NK-92 treated with Interleukin-12 subunit alpha and Interleukin-12 subunit beta, amount 100 ng/mL, for 24 hours (cell line): ENCODE data around the gene GMPR2.
"Not testable (repeated sequence)": the region's sequence is repeated elsewhere in the genome, so short reads cannot be mapped to it uniquely, and the experiment has no call there.

Source experiments
- DNase-seq: peaks from one replicate; lab custom pipeline; 2025; lab: John Stamatoyannopoulos, UW

Gene GMPR2

DNA sequence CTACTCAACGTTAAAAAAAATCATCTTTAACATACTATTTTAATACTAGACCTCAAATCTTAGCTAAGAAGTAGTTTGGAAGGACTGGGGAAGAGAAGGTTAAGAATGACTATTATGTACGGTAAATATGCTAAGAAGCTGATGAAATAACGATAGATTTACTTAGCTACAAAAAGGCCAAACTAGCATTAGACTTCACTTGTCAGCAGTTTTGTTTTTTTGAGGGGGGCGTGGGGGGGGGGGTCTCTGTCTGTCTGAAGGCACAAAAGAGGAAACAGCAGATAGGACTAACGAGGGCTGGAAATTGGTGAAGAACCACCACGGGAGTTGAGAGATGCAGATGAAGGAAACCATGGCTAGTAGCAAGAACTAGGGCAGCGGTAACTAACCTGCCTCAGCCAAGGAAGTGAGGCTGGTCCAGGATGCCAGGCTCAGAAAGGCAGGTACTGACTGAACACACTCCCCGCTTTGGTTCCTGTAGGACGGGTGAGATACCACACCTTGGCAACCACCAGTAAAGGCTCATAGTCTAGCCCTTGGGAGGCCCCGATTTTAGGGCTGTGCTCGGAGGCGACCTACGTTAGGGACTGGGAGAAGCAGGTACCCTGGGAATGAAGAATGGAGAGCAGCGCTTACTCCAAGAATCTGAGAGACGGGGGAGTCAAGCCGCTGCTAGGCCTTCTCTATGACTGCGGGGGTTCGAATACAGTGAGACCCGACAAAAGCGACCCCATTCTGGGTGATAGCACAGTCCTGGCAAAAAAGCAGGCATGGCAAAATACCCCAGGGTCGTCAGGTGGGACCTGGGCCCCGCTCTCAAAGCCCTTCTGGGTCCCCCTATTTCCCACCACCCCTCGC is 1.2 kb upstream of the GMPR2 start:
- DNase-seq = no peak

DNA sequence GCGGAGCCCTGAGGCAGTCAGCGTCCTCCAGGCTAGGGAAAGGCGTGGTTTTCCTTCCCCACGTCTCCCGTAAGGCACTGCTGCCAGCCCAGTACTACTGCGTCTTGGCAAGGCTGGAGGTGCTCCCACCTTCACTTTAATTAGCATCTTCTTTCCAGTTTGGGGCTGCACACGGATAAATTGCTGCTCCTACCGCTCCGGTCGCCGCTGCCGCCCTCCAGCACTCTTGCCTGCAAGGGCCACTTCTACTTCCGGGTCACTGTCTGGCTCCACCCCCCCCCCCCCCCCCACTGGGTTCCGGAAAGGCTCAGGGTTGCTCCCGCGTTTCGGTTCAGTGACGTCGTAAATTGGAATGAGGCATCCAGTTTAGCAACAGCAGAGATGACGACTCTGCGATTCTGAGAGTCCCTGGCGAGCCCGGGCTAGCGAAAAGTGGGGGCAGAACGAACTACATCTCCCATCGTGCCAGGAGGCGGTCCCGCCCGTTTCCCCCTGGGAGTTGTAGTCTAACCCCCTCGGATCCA is 546 bp upstream of the GMPR2 start, which contains the start of gene NEDD8:
Gene NEDD8, minus strand, starts transcription at position 247 of the 524 bp plus-strand sequence. Its CDS starts 100 bp downstream, at position 147.
- peak; percentile 82 for DNase-seq

DNA sequence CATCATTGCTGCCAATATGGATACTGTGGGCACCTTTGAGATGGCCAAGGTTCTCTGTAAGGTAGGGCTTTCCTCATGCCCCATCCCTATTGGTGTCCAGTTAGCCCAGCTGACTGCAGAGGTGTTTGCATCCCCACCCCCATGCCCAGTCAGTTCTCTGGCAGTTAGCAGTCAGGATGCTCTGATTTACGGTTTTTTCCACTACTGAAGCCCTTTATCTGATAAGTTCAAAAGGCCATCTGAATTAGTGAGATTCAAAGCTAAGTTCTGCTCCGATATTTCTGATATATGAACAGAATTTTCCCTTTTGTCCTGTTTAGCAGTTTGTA is 773 bp downstream of the GMPR2 start:
- DNase-seq = no peak

DNA sequence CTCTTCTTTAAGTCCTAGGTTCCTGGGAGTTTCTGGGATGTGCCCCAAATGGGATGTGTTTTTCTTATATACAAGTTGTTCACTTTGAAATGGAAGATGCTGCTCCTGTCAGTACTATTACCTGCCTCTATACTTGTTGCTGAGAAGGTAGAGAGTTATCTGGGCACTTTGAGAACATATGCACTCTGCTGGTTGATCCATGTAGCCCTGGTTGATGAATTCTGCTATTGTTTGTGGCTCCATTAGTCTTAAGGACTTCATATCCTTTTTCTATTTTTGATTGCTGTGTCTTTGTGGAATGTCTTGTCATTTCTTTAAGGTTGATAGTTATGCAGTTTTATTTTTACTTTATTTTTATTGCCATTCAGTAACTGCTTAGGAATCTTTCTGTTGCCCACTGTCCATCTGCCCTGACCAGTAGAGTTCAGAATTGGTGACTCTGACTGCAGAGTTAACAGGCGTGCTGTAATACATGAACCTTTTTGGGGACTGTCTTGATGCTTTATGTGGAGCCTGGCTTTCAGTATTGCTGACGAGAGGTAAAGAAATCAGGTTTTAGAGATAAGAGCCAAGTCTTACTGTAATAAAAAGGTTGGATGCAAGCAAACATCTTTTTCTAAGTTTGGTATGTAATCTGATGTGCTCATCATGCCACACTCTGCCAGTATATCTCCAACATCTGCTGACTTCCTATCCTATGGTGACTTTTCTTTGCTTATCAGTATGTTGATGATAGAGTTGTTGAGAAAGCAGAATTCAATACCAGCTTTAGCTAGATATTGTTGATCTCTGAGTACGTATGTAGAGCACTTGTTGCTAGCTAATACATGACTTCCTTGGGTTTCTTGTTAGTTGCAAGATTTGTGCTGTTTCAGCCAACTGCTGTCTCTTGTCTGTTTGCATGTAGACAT is 1.6 kb downstream of the GMPR2 start:
- DNase-seq = no peak

DNA sequence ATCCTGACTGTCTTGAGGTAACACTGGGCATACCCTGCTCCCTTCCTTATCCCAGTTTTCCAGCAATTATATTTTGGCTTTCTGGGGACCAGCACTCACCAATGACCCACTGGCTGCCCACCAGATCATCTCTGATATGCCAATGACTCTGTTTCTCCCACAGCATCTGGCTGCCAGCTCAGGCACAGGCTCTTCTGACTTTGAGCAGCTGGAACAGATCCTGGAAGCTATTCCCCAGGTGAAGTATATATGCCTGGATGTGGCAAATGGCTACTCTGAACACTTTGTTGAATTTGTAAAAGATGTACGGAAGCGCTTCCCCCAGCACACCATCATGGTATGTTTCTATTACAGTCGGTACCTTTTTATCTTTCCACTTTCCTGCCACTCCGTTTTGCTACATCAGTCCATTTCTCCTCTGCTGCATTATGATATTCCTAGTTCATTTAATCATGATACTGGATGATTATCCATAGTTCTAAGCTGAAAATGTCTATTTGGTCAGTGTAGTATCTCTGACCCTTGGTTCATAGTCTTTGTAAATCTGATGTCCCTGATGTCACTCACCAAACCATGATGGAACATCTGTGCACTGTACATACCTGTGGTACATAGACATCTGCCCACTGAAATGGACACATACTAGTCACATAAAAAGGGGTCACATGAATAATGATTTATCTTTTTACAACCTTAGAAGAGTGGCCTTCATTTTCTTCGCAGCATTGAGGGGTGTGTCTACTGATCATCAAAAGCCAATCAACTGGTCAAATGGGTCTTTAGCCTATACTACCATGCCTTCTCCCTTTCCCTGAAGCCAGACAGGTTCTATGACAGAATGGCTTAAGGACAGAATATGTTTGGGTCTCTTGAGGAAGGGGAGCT is 3.3 kb downstream of the GMPR2 start:
- no peak for DNase-seq

DNA sequence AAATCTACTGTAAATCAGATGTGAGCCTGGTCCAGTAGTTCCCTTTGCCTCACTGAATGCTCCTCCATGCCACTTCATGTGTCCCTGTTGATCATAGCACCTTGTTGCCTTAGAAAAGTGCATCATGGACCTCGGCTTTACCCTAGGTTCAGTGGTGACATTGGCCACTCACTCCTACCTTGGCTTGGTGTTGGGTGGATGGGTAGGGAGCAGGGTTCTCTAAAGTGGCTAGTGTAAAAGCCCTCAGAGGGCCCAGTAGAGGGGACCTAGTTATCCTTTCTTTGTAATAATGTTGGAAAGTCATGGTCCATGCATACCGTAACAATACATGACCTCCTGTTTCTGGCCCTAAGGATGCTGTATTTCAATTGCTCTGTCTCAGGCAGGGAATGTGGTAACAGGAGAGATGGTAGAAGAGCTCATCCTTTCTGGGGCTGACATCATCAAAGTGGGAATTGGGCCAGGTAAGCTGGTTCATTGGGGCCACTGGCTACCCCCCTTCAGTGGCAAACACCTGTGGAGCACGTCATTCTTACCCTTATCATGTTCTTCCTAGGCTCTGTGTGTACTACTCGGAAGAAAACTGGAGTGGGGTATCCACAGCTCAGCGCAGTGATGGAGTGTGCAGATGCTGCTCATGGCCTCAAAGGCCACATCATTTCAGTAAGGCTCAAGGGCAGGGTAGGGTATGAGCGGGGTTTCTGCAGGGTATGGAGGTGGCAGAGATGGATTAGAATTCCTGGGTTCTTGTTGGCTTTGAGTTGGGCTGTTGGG is 4.1 kb downstream of the GMPR2 start:
- DNase-seq = no peak

DNA sequence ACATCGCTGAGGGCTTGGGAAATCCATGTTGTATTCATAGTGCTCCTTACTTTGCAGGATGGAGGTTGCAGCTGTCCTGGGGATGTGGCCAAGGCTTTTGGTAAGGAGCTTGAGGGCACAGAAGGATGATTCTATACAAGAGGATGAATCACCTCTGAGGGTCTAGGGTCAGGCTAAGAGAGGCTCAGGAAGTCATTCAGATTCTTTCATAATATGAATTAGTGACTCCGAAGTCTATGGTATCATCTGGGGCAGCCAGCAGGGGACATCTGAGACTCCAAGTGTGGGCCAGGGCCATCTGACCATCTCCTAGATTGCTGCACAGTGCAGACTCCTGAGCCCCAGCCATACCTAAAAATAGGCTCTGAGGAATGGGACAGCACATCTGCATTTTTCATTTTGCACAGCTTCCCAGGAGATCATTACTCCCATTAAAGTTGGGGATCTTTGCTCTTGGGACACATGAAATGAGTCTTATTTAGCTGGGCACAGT is 4.8 kb downstream of the GMPR2 start:
- no peak for DNase-seq

DNA sequence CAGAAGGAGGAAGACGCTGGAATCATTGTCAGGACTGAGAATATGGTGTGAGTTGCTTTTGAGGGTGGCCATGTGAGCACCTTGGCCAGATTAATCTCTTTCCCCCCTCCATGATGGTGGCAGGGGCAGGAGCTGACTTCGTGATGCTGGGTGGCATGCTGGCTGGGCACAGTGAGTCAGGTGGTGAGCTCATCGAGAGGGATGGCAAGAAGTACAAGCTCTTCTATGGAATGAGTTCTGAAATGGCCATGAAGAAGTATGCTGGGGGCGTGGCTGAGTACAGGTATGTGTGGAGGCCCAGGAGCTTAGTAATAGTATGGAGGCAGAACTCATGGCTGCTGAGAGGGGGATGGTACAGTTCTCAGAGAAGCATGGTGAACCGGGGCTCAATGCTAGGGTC is 5.4 kb downstream of the GMPR2 start:
- no peak for DNase-seq

DNA sequence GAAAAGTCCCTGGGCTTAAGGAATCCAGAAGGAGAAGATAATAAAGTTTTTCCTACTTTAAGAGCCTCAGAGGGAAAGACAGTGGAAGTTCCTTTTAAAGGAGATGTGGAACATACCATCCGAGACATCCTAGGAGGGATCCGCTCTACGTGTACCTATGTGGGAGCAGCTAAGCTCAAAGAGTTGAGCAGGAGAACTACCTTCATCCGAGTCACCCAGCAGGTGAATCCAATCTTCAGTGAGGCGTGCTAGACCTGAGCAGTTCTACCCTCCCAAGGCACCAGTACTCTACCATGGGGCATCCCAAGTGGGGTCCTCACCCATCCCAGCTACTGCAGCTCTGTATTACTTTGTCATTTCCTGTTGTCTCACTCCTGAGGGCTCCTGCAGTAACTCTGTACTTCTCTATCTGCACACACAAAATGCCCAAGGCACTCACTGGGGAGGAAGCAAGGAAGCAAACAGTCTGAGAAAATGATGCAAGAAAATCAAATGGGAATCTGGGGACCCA is 5.9 kb downstream of the GMPR2 start:
- DNase-seq = no peak

DNA sequence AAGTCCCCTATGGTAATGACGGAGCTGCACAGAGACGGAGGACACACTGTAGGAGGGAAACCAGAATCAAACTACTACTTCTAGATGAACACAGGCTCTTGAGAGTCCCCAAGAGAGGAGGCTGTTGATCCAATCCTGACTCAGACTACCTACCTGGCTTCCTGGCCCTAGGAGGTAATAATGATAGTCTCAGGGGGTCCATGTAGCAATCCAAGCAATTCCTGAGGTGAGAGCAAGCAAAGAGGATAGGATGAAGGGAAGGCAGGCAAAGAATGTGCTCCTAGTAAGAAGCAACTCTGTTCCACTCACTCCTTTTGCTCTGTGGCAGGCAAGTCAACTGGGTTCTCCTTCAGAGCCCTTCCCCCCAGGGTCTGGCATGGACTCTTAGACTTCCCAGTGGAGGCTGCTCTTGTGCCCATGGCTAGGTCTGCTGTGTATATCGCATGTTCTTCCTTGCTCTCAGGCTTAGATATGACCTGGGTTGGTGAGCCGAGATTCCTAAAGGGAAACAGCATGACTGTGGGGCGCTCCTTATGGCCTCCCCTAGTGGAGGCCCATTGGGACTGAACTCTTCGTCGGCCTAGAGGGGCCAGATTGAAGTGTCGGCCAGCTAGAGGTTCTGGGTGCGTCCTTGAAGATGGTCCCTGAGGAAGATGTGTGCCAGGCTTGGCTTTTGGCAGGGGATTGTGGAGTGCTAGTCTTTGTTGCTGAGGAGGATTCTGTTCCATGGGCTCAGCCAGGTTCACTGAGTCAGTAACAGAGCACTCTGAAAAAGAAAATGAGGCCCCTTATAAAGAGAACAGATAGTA is 7.6 kb downstream of the GMPR2 start:
- DNase-seq = no peak

DNA sequence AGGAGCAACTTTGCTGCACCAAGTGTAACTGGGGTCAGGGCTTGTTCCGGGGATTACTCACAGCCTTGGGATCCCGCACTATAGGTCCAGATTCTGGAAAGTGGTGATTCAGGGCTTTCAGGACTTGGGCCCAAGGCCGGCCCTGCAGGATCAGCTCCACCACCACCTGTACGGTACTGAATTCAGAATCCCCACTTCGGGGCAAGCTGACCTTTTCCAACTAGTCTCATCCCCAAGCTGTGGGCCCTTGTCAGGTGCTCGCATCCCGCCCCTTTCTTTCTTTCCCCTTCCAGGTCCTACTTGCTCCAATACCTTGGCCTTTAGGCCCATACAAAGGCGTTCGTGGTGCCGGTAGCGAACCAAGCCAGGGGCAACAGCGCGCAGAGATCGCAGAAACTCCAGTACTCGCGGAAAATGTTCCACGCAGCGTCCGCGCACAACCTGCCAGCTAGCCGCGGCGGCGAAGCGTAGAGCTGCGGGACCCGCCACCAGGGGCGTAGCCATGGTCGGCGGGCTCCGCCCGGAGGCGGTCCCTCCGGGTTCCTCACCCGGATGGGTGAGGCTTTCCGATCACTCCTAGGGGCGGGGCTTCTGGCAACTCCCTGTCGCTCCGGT is 9.2 kb downstream of the GMPR2 start:
- DNase-seq = peak; percentile 96

DNA sequence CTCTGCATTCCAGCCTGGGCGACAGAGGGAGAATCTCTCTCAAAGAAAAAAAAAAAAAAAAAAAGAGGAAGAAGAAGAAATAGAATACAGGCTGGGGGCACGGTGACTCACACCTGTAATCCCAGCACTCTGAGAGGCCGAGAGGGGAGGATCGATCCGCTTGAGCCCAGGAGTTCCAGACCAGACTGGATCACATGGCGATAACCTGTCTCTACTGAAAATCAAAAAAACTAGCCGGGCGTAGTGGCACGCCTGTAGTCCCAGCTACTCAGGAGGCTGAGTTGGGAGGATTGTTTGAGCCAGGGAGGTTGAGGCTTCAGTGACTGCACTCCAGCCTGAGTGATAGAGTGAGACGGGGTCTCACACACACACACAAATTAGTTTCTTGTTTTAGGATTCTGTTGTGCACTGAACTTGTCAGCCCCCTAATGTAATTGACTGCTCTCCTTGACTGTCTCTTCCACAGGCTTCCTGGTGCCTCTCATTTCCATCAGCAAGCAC is 10.7 kb downstream of the GMPR2 start:
- no peak for DNase-seq

DNA sequence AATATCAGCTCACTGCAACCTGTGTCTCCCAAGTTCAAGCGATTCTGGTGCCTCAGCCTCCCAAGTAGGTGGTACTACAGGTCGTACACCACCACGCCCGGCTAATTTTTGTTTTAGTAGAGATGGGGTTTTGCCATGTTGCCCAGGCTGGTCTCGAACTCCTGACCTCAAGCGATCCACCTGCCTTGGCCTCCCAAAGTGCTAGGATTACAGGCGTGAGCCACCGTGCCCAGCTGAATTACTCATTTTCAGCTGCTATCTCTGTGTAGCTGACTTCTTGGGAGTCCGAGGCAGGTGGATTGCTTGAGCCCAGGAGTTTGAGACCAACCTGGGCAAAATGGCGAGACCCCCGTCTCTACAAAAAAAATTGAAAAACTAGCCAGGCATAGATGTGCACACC is 12.6 kb downstream of the GMPR2 start:
- not testable (repeated sequence) for DNase-seq

DNA sequence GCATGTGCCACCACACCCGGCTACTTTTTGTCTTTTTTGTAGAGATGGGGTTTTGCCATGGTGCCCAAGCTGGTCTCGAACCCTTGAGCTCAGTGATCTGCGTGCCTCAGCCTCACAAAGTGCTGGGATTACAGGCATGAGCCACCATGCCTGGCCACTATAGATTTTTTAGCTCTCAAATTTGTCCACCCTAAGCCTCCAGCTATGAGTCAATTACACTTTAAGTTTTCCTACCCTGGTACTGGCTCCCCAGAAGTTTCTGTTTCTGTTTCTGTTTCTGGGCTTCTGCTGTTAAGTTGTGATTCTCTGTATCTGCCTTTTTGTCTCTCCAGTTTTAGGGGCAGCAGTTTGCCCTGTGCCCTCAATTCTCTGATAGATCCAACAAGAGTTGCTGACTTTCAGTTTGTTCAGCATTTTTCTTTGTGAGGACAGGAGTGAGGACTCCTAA is 14.1 kb downstream of the GMPR2 start:
- DNase-seq = no peak

DNA sequence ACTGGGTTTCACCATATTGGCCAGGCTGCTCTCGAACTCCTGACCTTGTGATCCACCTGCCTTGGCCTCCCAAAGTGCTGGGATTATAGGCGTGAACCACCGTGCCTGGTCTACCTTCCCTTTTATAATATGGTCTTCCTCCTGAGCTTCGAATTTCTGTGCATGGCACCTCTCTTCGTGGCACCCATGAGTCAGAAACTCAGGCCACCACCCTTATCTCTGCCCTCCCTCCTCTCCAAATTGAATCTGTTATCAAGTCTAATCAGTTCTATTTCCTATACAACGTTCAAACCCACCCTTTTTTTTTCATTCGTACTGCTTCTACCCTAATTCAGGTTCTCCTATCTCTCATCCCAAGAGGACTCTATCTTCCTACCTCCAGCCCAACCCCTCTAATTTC is 14.7 kb downstream of the GMPR2 start:
- no peak for DNase-seq

DNA sequence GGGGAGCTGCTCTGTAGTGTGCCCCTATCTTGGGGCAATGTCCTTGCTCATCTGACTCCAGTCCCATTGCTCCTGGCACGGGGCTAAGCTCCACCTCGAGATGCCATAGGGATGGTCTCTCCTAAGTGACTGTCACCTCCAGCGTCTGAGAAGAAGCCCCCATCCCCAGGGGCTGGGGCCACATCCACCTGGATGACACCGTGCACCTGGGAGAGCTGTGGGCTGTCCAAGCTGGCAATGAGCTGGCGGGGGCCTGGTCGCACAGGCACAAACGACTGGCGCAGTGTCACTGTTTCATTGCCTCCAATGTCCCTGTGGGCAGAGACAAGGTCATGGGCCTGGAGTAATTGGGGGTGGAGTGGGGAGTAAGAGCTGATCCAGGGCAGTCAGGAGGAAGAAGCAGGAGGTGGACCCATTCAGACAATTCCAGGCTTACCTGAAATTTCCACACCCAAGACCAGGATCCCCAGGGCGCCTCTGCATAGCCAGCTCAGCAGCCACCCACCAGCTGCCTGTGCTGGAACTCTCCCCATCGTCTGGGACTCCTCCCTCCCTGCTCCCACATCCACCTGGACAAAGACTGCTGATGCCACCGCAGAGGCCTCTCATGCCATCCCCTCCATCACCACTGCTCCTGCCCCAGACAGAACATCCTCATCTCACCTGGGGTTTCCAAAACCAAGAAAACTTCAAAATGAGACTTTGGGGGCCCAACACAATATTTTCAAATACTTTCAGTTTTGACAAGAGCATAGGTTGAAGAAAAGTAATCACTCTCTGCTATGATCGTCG is 16.7 kb downstream of the GMPR2 start:
- no peak for DNase-seq

DNA sequence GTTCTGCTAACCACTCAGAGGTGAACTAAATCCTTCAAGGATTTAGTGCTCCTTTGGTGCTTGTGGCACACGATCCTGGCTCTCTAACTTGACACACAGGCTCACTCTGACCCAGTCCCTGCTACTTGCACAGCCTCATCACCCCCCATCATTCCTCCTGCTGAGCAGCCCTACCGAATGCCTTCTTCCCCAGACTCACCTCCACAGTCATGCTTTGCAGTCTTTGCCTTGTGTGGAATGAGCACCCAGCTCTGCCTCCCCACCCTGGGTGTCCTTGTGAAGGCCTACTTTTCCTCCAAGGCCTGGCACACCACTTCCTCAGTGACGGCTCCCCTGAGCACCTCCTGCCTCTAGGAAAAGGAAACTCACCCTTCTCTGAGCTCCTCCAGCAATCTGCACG is 17.6 kb downstream of the GMPR2 start:
- DNase-seq = no peak

DNA sequence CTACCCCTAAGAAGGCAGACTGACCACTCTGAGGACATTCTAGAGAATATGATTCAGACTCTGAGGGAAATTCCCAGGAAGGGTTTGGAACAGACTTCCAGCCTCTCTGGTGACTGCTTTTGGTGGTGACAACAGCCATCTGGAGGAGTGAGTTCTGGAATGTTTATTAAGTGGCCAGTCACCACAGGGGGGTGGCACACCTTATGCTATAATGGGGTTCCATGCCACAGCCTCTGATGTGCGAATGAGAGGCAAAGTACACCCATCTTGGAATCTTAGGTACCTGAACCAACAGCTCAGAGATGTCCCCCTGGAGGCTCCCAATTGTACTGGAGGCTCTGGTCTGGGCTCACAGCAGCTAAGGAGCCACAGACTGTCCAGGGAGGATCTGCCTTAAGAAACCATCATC is 19.2 kb downstream of the GMPR2 start:
- no peak for DNase-seq
